ENCODE results near the gene ZNF764.

ZNF764 gene

DNA sequence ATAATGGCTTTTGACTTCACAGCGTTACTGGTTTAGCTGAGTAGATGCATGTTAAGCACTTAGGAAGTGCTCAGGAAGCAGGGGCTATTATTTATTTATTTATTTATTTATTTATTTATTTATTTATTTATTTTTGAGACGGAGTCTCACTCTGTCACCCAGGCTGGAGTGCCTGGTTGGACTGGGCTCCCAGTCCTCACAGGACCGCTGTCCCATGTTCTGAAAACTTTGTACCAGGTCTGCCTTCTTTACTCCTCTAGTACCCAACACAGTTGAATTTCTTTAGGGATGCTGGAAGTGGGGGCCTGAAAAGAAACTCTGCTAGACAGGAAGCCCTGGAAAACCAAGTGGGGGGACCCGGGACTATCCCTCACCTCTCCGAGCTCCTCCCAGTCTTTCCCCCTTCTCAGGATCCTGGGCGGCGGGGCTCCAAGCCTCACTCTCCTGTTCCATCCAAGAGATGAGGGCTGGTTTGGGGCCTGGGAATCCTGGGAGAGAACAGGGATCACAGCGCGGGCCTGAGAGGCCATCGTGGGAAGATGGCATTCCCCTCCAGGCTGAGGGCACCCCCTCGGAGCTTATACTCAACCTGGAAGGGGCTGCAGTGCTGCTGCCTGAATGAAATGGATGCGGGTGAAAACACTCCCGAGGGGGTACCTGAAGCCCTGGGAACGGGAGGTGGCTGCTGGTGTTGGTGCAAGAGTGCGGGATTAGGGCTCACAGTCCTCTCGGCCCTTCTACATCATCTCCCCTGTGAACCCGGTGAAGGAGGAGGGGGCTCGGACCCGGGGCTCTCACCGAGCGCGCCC, 12.7 kb upstream of the ZNF764 start:
- peak in 20 of 56 donors; percentile 12 to 70 (median 42) for DNase-seq

DNA sequence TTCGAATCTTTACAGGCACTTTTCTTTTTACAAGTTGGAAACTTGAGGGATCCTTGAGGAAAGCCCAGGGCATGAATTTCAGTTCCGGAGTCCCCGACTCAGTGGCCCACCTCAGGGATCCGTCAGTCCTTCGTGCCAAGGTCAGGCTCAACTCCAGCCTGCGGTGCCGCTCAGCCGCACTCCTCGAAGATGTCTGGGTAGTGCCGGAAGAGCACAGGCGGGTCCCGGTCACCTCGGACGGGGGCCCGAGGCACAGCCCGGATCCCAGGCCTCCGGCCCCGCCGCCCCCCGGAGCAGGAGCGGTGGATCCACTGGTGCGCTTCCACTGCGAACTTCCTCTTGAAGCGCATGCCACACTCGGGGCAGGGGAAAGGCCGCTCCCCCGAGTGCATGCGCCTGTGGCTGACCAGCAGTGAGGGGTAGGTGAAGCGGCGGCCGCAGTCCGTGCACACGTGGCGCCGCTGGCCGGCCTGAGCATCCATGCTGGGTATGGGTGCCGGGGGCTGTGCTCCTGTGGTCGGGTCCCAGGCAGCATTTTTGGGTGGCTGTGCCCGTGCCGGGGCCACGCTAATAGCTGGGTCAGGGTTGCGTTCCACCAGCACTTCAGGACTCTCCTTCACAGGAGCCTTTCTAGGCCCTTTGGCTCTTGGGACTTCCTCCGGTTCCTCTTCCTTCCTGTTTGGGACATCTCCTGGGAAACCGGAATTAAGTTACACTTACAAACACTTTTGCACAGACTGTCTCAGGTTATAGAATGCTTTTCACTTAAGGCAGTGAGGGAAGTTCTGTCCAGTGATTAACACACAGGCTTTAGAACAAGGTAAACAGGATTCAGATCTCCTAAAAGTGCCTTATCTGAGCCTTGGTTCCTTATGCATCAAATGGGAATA, 11.8 kb upstream of the ZNF764 start:
- DNase-seq: no peak

DNA sequence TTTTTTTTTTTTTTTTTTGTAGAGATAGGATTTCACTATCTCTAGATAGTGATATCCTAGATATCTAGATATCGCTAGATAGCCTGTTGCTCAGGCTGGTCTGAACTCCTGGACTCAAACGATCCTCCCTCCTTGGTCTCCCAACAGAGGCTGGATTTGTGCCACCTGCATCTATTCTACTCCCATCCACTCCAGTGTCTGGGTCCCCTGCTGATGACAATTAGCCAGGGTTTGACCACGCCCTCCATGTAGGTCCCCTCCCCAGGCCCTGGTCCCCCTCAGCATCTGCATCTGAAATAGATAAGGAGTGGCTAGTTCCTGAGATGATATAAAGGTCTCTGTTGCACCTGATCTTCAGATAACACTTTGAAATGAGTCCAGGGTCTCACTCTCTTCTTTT, 11.1 kb upstream of the ZNF764 start:
- no peak for DNase-seq

DNA sequence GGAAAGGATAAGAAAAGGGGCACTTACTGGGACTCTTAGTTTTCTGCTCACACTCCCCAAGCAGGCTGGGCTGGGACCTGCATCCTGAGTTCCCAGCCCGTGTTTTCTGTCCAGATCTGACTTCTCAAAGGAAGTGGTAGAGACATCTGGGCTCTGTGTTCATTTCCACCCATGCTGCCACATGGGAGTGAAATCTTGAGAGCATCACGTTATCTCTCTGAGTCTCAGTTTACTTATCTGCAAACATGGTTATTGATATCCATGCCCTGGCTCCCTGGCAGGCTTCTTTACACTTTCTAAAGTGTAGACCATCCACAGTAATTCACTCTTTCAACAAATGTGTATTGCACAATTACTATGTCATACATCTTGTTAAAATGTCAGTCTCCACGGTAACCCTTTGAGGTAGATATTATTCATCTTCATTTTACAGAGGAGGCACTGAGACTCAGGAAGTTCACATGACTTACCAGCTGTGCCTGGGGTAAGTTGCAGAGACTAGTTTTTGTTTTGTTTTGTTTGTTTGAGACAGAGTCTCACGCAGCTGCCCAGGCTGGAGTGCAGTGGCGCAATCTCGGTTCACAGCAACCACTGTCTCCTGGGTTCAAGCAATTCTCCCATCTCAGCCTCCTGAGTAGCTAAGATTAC, 9.9 kb upstream of the ZNF764 start:
- no peak for DNase-seq

DNA sequence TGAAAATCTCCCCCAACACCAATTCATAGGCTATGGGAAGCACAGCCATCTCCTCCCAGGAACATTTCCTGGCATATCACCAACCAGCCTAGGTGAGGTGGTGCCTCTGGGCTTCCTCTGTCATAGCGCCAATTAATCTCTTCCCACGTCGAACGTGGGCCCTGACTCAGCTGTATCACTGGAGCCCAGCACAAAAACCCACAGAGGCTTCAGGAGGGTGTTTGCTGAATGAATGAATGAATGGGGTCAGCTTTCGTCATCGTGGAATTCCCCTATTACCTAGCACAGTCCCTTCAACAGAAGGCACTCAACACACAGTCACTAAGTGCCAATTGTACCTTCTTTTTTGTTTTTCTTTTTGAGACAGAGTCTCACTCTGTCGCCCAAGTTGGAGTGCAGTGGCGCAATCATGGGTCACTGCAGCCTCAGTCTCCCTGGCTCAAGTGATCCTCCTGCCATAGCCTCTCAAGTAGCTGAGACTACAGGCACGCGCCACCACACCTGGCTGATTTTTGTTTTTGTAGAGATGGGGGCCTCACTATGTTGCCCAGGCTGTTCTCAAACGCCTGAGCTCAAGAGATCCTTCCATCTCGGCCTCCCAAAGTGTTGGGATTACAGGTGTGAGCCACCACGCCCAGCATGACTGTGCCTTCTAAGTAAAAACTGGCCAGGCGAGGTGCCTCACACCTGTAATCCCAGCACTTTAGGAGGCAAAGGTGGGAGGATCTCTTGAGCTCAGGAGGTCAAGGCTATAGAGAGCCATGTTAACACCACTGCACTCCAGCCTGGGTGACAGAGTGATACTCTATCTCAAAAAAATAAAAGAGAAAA, 9.2 kb upstream of the ZNF764 start:
- DNase-seq: no peak

DNA sequence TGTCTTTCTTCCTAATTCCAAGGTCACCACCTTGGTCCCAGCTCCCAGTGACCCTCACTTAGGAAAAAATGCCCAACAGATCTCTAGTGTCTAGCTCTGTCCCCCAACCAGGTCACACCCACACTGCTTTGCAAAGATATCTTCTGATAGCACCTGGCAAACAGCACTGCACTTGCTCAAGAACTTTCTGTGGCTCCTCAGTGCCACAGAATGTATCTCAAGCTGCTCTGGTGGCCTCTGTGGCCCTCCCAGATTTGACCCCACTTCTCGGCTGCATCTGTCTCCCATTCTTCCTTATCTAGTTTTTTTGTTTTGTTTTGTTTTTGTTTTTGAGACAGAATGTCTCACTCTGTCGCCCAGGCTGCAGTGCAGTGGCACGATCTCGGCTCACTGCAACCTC, 8.4 kb upstream of the ZNF764 start:
- DNase-seq: no peak

DNA sequence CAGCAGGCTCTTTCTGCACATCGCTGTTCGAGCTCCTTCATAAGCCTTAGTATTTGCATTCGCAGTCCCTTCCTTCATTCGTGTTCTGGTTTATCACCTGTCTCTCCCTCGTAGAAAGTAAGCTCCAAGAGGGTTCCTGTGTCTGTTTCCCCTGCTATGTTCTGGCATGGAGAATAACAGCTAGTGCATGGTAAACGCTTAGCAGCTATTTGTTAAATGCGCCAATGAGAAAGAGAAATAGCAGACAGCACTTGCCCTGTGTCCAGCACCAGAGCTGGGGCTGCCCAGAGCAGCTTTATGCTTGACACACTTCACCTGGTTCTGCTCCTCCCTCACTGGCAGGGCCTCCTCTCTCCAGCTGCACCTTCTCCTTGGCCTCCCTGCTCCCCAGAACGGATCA, 7.8 kb upstream of the ZNF764 start:
- no peak for DNase-seq

DNA sequence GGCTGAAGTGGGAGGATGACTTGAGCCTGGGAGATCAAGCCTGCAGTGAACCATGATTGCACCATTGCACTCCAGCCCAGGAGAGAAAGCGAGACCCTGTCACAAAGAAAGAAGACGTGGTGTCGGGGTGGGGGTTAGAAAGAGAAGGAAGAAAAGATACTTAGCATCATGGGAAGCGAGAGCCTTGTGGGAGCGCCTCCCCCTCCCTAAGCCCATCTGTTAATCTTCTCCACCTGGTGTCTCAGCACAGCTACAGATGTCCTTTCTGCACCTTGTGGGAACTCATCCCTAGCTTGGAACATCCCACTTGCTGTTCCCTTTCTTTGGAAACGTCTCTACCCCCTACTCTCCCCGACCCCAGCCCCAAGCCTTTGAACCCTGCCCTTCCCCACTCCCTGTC, 7.4 kb upstream of the ZNF764 start:
- no peak for DNase-seq

DNA sequence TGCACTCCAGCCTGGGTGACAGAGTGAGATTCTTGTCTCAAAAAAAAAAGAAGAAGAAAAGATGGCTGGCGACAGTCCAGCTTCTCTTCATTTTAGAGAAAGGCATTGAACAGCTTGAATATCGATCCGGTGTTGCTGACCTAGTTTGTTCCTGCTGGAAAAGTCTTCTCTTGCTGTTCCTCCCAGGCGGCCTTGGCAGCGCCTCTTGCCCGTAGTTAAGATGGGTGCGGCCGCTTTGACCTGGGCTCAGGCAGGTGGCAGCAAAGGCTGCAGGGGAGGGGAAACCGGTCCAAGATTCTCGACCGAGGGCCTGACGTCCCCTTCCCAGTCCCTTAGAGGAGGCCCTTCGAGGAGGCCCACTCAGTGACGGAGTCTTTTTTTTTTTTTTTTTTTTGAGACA, 3.8 kb upstream of the ZNF764 start:
- DNase-seq: no peak

DNA sequence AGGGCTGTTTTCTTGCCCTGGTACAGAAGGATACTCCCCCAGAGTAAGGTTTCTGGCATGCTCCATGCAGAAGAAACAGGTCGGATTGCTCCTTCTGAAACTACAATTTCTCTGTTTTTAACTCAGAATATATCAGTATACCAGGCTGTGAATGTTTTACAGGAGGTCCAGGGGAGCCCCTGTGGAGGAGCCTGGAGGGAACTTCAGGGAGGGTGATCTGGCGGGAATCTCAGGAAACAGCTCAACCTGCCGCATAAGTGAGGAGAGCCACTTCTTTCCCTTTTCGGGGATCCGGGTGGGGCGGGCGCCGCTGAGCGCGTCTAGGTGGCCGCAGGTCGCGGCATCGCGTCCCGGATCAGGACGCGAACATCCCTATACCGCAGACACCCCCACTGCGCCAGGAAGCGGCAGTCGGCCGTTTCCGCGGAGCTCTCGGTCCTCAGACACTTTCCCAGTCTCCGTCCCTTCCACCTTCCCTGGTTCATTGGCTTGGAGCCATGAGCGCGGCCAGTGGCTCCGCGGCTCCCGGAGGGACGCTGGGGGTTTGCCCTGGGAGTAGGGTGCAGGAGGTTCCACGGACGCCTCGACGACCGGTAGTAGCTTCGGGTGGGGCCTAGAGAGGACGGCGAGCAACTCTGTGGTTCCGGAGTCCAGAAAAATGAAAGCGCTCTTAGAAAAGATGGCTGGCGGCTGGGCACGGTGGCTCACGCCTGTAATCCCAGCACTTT, 3.1 kb upstream of the ZNF764 start:
- DNase-seq: peak in 5 of 56 donors; percentile 4 to 46 (median 10)

DNA sequence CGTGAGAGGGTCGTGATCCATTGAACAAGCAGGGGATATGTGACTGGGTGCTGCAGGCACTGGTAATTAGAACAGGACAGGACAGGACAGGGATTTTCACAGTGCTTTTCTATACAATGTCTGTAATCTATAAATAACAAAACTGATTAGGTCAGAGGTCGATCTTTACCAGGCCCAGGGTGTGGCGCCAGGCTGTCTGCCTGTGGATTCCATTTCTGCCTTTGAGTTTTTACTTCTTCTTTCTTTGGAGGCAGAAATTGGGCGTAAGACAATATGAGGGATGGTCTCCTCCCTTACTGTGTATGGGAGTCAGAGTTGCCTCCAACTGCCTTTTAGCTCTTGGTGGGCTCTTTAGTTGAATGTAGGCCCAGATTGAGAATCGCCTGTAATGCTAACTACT, 1.5 kb upstream of the ZNF764 start:
- no peak for DNase-seq

DNA sequence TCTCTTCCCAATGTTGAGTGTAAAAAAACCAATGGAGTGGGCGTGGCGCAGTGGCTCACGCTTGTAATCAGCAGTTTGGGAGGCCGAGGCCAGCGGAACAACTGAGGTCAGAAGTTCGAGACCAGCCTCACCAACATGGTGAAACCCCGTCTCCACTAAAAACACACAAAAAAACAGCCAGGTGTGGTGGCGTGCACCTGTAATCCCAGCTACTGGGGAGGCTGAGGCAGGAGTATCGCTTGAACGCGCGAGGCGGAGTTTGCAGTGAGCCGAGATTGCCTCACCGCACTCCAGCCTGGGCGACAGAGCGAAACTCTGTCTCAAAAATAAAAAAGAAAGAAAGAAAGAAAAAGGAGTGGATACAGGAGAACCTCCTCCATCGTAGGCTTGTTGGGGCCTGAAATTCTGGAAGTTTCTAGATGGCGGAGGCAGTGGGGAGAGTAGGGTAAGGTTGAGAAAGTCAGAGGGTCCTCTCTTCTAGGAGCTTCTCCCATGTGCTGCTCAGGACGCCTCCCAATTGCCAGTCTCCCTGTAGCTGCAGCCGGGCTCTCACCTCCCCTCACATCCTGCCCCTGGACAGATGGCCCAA, 709 bp upstream of the ZNF764 start:
- DNase-seq: no peak

DNA sequence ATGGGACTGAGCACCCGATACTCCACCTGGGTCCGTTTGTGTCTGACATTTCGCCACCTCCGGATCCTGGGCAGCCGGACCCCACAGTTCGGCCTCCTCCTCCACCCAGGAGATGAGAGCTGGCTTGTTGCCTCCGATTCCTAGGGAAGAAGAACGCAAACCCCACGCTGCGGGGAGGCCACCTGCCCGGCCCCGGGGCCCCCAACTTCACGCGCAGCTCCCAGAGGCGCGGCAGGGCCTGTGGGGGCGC, 542 bp downstream of the ZNF764 start:
- DNase-seq: peak in 1 of 56 donors; percentile 47

DNA sequence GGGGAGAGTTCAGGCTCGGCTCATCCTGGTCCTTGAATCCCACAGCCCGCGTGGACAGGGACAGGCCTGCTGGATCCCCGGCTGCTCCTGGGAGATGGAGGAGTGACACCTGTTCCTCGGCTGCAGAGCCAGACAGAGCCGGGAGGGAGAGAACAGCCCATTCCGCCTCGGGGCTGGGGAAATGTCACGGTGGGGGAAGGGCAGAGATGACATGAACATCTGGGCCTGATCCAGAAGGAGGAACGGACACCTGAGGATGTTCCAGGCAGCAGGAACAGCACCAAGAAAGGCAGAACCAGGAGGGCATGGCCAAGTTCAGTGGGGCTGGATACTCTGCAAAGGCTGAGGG, 2.1 kb downstream of the ZNF764 start:
- no peak for DNase-seq

DNA sequence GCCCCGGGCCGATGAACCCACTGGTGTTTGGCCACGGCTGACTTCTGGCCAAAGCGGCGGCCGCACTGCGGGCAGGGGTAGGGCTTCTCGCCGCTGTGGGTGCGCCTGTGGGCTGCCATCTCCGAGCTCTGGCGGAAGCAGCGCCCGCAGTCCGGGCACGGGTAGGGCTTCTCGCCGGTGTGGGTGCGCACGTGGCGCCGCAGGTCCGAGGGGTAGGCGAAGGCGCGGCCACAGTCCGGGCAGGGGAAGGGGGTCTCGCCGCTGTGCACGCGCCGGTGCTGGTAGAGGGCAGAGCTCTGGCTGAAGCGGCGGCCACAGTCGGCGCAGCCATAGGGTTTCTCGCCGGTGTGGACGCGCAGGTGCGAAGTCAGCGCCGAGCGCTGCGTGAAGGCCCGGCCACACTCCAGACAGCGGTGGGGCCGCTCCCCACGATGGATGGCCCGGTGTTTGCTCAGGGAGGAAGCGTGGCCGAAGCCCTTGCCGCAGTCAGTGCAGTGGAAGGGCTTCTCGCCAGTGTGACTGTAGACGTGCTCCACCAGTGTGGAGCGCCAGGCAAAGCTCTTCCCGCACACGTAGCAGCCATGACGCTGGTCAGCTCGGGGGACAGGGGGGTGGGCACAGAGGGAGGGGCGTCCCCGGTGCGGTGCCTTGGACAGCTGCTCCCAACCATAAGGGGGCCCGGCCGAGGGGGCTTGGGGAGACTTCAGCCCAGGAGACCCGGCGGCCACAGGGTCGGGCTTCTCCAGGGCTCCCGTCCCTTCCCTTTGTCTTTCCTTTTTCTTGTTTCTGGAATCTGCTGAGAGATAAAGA, 2.7 kb downstream of the ZNF764 start:
- DNase-seq: no peak

DNA sequence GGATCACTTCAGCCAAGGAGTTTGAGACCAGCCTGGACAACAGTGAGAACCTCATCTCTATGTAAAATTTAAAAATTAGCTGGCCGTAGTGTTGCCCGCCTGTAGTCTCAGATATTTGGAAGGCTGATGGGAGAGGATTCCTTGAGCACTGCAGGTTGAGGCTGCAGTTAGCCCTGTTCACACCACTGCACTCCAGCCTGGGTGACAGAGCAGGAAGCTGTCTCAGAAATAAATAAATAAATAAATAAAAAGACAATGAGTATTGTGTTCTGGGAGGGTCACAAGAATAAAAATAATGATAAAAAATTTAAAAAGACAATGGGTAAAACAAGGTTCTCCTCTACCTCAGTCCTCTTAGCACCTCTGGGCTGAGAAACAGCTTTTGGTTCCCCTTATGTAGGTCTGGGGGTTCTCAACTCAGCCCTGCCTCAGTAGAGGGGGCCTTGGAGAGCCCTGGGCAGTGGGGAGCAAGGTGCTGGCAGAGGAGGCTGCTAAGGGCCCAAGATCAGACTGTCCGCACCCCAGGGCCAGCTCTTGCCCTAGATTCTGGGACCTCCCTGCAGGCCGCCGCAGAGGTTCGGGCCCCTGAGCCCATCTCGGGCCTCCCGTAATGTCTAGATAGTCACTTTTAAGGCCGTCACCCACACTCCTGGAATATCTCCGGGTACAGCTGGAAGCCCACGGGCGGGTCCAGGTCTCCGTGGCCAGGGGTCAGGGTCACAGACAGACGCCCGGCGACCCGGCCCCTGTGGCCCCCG, 3.4 kb downstream of the ZNF764 start:
- no peak for DNase-seq

DNA sequence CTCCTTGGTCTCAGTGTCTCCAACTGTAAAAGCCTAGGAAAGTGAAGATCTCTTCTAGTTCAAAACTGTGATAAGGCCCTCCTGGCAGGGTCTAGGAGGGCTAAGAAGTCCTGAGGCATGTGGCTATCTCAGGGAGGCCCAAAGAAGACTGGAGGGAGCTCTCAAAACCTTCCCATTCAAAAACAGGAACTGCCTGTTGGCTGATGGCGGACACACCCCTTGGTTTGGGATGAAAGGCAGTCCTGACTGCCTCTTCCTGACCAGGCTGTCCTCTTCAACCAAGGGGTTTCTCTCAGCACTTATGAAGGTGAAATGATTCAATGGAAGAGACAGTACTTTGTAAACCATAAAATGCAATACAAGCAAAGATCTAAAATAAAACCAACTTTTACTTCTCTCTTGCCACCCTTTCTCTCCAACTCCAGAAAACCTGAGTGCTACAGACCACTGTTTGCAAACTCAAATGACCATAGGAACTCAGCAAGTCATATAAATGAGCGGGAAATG, 4.7 kb downstream of the ZNF764 start:
- no peak for DNase-seq

DNA sequence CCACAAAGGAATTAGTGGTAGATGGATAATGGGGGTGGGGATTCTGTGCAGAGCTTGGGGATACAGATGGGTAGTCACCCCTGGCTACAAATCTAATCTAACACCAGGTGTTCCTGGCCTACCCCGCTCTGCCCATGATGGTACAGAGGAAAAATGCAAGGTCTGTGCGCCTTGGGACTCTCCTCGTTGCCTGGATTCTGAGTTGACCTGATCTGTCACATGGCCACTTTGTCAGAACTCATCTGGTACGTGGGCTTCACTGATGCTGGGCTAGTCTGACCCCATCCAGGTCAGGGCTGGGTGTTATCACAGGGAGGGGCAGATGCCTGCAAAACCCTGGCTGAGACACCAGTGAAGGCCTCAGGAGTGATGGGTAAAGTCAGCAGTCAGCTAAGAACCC, 5.2 kb downstream of the ZNF764 start:
- DNase-seq: no peak

DNA sequence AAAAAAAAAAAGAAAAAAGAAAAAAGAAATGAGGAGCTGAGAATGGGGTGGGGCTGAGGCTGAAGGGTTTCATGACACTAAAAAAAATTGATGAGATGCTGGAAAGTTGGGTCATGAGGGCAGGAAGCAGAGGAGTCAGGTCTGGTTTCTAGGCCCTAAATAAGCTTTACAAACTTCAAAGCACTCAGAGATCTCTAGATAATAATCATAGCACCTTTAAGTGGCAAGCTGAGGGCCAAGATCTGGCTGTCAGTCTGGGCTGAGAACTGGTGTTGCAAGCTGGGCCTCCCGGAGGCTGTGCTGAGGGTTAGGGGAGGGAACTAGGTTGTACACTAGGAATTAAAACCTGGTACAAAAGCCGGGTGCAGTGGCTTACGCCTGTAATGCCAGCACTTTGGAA, 6.4 kb downstream of the ZNF764 start:
- DNase-seq: no peak
